ENCODE data around the gene SDK1.

Gene SDK1

DNA sequence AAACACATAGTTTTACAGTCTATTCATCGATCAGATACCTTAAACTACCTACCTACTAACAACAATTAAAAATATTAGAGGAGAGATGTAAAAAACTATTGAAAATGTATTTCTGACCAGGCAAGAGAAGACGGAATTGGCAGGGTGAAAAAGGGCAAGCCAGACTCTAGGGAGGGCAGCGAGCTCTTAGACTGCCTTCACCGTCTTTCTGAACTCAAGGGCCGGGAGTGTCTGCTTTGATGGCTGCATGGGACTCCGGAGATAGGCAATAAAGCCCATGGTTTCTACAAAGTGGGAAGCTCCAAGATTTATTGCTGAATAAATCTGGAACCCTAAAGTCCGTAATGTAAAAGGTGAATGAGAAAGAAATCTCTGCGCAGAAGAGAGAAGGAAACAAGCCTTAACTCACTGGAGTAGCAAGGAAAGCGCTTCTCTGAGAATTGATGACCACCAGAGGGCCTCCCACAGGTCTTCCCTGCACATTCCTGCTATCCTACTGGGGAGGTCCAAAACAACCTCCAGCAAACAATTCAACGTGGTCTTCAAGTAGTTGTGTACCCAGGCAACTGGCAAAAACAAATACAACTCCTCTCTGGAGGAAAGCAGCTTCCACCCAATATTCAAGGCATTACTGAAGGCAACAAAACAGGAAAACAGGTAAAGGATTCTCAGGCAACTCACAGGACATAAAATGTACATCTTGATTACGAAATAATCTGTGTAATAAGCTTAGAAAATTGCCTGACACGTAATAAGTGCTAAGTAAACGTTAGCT is 181.3 kb downstream of the SDK1 start:
- no peak overlapping the region for H3K4me3 ChIP-seq (ENCODE audit: low read depth, low read length)
- in situ Hi-C loops (cut with HindIII; ENCODE audit: low sequenced_read_pairs): loop anchor here (5.0 kb wide), 3 partner anchors 55 to 175 kb away; no protein-coding TSS in a partner anchor
- TF ChIP-seq, protein P1, sequence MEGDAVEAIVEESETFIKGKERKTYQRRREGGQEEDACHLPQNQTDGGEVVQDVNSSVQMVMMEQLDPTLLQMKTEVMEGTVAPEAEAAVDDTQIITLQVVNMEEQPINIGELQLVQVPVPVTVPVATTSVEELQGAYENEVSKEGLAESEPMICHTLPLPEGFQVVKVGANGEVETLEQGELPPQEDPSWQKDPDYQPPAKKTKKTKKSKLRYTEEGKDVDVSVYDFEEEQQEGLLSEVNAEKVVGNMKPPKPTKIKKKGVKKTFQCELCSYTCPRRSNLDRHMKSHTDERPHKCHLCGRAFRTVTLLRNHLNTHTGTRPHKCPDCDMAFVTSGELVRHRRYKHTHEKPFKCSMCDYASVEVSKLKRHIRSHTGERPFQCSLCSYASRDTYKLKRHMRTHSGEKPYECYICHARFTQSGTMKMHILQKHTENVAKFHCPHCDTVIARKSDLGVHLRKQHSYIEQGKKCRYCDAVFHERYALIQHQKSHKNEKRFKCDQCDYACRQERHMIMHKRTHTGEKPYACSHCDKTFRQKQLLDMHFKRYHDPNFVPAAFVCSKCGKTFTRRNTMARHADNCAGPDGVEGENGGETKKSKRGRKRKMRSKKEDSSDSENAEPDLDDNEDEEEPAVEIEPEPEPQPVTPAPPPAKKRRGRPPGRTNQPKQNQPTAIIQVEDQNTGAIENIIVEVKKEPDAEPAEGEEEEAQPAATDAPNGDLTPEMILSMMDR (IDR thresholded peaks at IDR 0.05; ENCODE audit: low read depth, low read length, missing control alignments): peak; percentile 74
- DNase-seq (ENCODE audit: low read depth): peak; percentile 40

DNA sequence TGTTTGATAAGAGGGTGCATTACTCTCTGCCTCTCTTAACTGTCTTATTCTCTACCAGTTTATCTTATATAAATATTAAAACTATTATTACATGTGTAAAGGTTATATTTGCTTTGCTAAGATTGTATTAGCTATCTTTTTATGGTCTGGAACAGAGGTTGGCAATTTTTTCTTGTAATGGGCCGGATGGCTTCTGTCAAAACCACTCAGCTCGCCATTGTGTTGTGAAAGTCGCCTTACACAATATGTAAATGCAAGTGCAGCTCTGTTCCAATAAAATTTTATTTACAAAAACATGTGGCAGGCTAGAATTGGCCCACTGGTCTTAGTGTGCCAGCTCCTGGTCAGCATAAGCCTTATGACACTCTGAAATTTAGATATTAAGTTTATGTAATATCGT is 185.8 kb downstream of the SDK1 start:
- TF ChIP-seq, protein P1 (IDR thresholded peaks at IDR 0.05; ENCODE audit: low read depth, low read length, missing control alignments): no peak
- DNase-seq (ENCODE audit: low read depth): no peak
- no peak overlapping the region for H3K4me3 ChIP-seq (ENCODE audit: low read depth, low read length)
- in situ Hi-C loops (cut with HindIII; ENCODE audit: low sequenced_read_pairs): no loop called here

DNA sequence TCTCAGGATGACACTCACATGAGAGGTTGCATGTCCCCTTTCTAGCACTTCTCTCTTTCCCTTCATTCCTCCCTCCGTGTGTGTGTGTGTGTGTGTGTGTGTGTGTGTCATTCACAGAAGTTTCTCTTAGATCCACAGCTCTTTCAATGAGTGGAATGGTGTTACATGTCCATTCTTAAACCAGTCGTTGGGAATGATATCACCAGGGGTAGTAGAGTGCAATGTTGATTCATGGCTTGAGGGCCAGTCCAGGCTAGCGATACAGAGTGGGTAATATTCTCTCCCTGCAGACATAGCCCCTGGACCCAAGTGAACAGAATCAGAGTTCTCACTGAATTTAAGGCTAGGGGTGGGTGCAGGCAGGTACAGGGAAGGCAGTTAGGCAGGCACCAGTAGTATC is 187.8 kb downstream of the SDK1 start:
- DNase-seq (ENCODE audit: low read depth): no peak
- no peak overlapping the region for H3K4me3 ChIP-seq (ENCODE audit: low read depth, low read length)
- in situ Hi-C loops (cut with HindIII; ENCODE audit: low sequenced_read_pairs): no loop called here
- TF ChIP-seq, protein P1 (IDR thresholded peaks at IDR 0.05; ENCODE audit: low read depth, low read length, missing control alignments): no peak

DNA sequence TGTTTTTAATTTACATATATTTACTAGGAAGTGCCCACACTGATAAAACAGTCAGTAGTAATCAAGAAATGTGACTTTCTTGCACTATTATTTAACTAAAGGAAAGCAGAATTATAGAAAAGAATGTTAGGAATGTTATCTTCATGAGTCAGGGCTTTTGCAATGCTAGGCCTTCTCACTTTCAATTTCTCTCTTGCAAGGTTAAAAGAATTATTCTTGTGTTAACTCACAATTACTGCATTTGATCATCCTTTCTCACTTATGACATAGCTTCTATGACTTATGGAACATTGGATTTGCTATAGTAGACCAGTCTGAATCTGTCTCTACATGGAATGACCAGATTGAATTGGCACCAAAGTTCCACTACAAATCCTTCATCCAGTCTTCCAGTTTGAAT is 192.4 kb downstream of the SDK1 start:
- H3K4me3 ChIP-seq (ENCODE audit: low read depth, low read length): no peak overlapping the region
- peak; percentile 27 for DNase-seq (ENCODE audit: low read depth)
- in situ Hi-C loops (cut with HindIII; ENCODE audit: low sequenced_read_pairs): no loop called here
- TF ChIP-seq, protein P1 (IDR thresholded peaks at IDR 0.05; ENCODE audit: low read depth, low read length, missing control alignments): no peak

DNA sequence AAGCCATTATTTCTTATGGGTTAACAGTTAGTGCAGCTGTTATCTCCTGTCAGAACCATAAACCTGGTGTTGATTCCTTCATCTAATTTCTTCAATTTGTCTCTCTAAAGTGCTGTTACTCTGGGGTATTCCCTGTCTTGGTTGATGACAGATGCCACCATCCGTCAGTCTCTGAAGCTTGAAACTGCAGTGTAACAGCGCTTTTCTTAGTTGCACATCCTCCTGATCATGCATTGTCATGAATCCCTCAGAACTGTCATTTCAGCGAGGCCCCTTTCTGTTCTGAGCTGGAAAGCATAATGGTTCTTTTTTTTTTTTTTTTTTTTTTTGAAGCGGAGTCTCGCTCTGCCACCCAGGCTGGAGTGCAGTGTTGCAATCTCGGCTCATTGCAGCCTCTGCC is 193.9 kb downstream of the SDK1 start:
- H3K4me3 ChIP-seq (ENCODE audit: low read depth, low read length): no peak overlapping the region
- DNase-seq (ENCODE audit: low read depth): no peak
- TF ChIP-seq, protein P1 (IDR thresholded peaks at IDR 0.05; ENCODE audit: low read depth, low read length, missing control alignments): no peak
- in situ Hi-C loops (cut with HindIII; ENCODE audit: low sequenced_read_pairs): no loop called here

DNA sequence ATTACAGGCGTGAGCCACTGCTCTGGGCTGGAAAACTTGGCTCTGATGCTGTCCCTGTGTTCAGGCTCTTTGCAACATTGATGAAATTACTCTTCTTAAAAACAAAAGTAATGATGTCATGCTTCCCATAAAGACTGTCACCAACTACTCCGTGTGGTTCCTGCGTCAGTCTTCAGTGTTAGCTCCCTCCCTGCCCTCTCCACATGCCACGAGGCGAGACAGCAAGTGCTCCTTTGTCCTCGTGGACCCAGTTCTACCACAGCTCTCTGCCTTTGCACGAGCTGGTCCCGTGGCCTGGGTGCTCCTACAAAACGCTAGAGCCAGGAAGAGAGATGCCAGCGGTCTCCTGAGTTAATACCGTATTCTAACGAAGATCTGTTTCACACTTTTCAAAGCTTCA is 194.5 kb downstream of the SDK1 start:
- TF ChIP-seq, protein P1 (IDR thresholded peaks at IDR 0.05; ENCODE audit: low read depth, low read length, missing control alignments): no peak
- no peak overlapping the region for H3K4me3 ChIP-seq (ENCODE audit: low read depth, low read length)
- no peak for DNase-seq (ENCODE audit: low read depth)
- in situ Hi-C loops (cut with HindIII; ENCODE audit: low sequenced_read_pairs): no loop called here

Data from astrocyte of the cerebellum (primary cell).